ENCODE results near the gene CPS1.

The CPS1 gene

GRCh38 chr2:210556329-210556980 is at the start of gene CPS1:
Gene CPS1, plus strand, starts transcription at chr2:210556599. Its CDS starts 135 bp downstream, at chr2:210556734.
- no peak for DNase-seq

GRCh38 chr2:210515911-210516310 is 40.5 kb upstream of the CPS1 start:
- no peak for DNase-seq

DNA sequence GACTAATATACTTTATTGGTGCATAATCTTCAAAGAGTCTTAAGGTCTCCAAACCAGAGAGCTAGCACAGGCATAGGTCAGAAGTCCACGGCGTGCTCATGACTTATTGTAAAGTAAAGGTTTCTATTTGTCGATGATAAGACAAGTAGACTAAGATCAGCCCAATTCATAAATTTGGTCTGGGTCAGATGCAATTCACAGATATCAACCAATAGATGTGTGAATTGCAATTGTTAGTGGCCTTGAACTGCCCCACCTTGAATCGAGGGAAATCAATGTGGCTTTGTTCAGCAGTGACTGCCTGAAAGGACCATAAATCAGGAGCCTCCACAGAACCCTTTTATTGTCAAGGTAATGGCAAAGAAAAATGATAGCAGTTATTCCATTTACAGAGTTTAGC is 39.1 kb upstream of the CPS1 start:
- no peak for DNase-seq

- no peak for DNase-seq
These were observed 36.8 kb upstream of the CPS1 start for GRCh38 chr2:210519594-210519993.

DNA sequence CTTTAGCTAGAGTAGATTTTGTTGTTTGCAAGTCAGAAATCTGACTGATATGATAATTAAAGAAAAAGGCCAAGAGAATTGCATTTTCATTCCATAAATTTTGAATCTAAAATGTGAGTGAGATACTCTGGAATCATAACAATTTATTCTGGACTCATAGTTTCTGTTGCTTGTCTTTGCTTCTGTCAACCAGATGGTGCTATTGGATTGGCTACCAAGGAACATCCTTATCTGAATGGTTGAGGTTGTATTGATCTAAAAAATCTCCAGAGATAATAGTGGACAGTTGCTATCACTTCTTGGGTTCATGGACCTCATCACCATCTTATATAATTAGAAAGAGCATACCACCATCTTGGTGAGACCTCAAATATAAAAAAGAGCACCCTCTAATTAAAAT is 34.0 kb upstream of the CPS1 start:
- no peak for DNase-seq

- no peak for DNase-seq
These were observed 32.6 kb upstream of the CPS1 start for GRCh38 chr2:210523650-210524289.

GRCh38 chr2:210524533-210524932 is 31.9 kb upstream of the CPS1 start:
- DNase-seq, result no peak

DNA sequence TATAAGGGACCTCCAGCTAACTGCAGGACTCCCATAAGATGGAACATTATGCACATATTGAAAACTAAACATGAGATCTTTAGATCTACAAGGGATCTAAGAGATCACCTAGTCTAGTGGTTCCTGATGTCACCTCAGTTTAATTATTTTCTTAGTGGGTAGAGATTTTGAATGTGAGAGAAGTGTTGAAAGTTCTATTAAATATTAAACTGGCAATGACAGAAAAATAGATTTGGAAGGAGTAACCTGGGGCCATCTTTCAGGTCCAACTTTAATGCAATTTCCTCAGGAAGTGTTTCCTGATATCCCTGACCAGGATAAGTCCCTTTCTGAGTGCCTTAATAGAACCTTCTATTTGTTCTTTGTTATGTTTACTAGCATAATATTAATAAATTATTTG is 29.1 kb upstream of the CPS1 start:
- no peak for DNase-seq

- DNase-seq, result no peak
These were observed 27.7 kb upstream of the CPS1 start for GRCh38 chr2:210528716-210529115.

DNA sequence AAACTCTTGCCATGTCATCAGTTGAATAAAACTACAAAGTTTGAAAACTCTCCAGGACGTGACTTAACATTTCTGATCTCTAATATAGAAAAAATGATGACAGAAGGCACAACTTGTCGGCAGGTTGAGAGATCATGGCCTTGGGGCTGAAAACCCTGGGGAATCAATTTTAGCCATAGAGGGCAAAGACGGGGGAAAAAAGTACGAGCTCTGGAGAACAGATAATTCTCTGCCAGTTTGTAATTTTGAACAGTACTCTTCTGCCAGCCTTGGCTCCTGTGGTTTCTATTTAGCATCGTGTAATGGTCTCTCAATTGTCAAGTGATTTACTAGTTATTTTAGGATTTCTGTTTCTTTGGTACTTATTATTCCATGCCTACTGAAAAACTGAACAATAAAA is 25.3 kb upstream of the CPS1 start:
- no peak for DNase-seq

DNA sequence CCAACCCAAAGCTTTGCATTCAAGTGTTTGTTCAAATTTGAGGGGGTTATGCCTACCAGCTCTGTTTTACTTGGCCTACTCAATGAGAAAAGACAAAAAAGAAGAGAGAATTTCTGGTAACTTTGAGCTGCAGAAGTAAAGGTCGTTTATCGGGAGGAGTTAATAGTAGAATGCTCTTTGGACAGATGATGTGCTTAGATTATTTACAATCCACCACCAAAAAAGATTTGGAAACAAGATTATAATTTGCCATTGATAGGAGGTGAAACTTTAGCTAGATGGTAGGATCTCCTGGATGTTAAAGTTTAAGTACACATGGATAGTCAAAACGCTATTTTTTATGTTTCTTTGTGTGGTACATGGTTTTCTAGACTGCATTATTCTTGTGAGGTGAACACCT is 24.9 kb upstream of the CPS1 start:
- no peak for DNase-seq

- DNase-seq, result no peak
These were observed 23.0 kb upstream of the CPS1 start for GRCh38 chr2:210533389-210533788.

DNA sequence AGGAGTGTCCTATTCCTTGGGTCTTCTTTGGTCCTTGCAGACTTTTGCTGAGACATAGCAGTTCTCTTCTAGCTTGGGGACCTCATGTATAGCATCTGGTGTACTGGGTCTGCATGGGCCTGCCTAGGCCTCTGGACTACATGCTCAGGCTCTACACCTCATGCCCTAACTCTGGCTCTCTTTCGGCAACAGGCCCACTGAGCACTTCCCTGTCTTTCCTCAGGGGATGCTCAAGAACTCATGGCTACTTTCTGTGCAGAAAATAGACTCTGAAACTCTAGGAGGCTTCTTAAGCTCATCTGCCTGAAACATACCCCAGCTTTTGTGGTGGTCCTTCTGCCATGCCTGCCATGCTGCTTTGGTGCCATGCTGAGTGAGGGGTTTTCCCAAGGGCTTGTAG is 21.5 kb upstream of the CPS1 start:
- DNase-seq, result no peak

DNA sequence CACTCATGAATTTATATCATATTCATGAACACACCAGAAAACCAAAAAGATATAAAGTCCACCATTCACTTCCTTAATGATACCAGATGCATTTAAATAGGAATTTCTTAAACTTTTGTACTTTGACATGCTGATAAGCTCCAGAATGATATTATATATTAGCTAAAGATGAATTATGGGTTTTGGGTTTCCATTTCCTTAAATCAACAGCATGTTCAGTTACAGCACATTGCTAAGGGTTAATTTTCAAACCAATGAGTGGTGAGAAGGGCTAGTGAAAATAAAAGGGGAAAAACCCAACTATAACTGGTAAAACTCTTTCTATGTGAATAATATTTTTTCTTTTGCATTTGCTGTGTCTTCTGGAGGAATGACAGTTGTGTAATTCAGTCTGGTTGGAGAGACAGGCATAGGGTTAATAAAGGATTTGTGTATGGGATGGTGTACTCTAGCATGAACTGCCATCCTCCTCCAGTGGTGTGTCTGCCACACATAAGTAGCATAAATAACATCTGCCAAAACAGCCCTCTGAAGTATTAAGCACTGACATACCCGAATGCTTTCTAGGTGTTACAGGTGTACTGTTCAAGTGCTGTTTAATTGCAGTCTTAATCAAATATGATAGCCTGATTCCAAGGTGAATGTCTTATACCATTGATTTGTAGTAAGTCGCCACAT is 19.3 kb upstream of the CPS1 start:
- DNase-seq, result no peak

DNA sequence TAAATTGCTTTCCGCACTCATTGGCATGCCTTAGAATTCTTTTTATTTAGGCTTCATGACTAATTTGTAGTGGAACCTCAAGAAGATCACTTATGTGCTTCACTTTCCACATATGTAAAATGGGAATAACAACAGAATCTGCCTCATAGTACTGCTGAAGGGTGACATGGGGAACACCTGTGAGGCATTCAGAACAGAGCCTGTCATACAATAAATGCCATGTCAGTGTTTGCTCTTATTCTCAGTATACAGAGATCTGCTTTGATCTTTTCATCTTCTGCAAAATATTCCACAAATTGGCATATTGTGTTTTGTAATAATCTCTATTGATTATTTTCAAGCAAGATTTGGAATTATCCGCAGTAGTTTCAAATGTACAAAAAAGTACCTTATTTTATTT is 17.4 kb upstream of the CPS1 start:
- DNase-seq, result no peak

GRCh38 chr2:210539578-210540416 is 16.6 kb upstream of the CPS1 start:
- DNase-seq, result no peak

GRCh38 chr2:210540471-210540870 is 15.9 kb upstream of the CPS1 start:
- DNase-seq, result no peak

DNA sequence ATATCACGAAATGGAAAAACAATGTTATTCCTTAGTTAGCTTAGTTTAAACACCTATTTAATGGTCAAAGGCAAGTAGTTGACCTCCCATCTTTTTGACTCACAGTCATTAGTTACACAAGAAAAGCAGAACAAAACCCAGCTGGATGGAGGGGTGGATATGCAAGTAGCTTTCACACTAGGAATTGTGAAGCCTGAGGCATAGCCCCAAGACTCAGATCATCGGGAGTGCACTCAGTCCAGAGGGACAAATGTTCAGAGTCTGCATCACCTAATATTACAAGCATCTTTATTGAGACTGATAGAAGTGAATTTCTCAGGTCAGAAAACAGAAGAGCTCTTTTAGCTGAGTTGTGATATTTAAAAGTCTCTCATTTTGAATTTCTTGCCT is 15.5 kb upstream of the CPS1 start:
- DNase-seq, result no peak

GRCh38 chr2:210541290-210541902 is 15.0 kb upstream of the CPS1 start:
- DNase-seq, result no peak

DNA sequence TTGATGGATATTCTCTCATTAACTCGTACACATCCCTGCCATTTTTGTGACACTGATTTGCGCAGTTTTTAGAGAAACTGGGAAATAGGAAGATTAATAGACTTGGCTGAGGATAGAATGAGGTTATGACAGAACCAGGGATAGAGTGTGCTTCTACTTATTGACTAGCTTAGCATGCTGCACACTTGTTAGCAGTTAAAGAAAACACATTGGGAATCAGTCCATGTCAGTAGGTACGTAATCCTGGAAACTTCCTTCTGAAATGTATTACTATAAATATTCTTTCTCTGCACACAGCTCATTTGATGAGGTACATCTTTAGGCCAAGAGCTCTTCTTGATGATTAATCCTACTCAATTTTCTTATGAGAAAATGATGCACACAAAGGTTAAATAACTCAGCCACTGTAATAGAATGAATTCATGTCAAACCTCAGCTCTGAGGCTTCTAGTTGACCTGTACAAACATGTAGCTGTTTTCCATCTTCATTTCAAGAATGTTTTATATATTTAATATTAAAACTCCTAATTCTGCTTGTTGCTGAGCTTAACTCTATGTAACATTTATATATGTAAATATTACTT is 12.3 kb upstream of the CPS1 start:
- no peak for DNase-seq

DNA sequence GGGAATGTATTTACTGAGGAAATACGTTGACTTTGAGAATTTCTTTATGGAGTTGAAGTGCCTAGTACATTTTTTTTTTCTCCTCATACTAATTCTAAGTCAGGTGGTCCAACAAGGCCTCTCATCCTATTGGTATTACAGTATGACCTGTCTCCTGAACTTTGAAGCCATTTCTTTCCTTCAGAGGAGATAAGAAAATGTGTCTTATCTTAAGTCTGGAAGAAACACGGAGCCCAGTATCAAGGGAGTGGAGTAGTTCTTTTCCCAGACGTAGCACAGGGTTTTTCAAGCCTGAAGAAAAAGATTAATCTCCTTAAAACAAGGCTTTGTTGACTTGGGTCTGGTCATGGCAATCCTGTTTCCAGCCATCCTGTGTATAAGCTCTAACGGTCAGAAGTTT is 11.6 kb upstream of the CPS1 start:
- DNase-seq, result no peak

DNA sequence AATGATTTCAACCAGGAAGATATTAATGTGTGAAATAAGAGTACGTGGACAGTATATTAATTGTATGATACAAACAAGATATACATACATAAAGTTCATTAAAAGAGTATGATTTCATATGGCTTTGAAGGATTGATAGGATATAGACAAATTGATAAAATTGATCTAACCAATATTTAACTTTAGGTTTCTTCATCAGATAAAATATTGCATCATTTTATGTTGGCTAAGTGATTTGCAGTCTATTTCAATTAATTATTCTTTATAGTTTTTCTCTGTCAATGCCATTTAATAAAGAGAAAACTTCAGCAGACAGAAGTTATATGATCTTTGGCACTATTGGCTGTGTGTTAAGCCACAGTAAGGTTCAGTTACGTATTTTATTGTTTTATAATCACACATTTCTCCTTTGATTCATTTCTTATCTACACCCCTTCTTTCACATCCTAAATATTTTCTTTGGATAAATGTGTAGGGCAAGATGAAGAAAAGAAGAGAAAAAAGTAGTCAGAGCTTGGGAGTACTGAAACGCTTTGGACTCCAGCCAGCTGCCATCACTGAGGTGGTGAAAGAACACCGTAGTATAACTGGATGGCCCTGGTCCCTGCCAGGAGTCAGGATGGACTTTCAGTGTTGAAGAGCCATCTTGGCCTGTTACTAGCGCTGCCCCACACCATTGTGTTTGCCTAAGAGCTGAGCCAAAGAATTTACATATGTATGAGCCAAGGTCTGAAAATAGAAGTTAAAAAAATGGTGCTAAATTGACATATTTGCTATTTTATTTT is 9.8 kb upstream of the CPS1 start:
- peak; percentile 2 for DNase-seq
